Urinary bladder (tissue), 4 donors: ENCODE measurements around the gene PPIB. TPM values are rescaled to one million over a fixed set of nuclear protein-coding genes. Genes with fewer than 3 reads are reported as not detected.

Source experiments
- DNase-seq: peaks from one replicate; pipeline ENCODE4 v3.0.0-alpha.2; 2015; ENCODE audit errors: extremely low spot score
- H3K27ac ChIP-seq: one replicate; pipeline ENCODE4 v1.5.1; 2013; ENCODE audit warnings: low read depth, mild to moderate bottlenecking, moderate library complexity
- H3K36me3 ChIP-seq: one replicate; pipeline ENCODE4 v1.6.1; 2013; ENCODE audit warnings: mild to moderate bottlenecking, moderate library complexity; ENCODE audit not compliant: insufficient read depth
- H3K4me1 ChIP-seq: one replicate; pipeline ENCODE4 v1.6.1; 2013; ENCODE audit warnings: mild to moderate bottlenecking, moderate library complexity; ENCODE audit not compliant: insufficient read depth
- H3K4me3 ChIP-seq: one replicate; pipeline ENCODE4 v1.5.1; 2013; ENCODE audit warnings: low read depth, low read length
- WGBS: extraction: QIAGEN DNeasy Blood & Tissue Kit; methylation state at CpG from one replicate; pipeline ENCODE4 v1.1.7; 2013; 5-methylcytosine and 5-hydroxymethylcytosine counted together
- polyA plus RNA-seq: library from polyadenylated mRNA; stranded (reverse); fragments of 200-250 nt; gene quantifications from one replicate; pipeline ENCODE4 v1.2.3, GENCODE V29; 2013
- total RNA-seq: library from RNA; depleted of rRNA; stranded (reverse); fragments of >200 nt; gene quantifications from one replicate; pipeline ENCODE4 v1.2.3, GENCODE V29; 2014
- donor health status: healthy with polysubstance abuse.
- donor health status: healthy.

Gene PPIB
- total and polyA plus RNA-seq, 2 donors = 309 to 420 TPM

GRCh38 chr15:64152507-64153387, 10.1 kb downstream of the PPIB start:
- peak overlapping the region; percentile 38 for H3K4me3 ChIP-seq

GRCh38 chr15:64151727-64152506, 10.9 kb downstream of the PPIB start, which contains the start of gene SNX22:
Gene SNX22, plus strand, starts transcription at chr15:64151731. Its CDS starts 45 bp downstream, at chr15:64151776.
- H3K4me1 ChIP-seq = no peaks in the 10 kb centered on the region
- H3K36me3 ChIP-seq = peaks cover 8% of the 10 kb centered on the region
- no peak within 1 kb of the TSS for H3K27ac ChIP-seq
- DNase-seq = no peak
- peak within 1 kb of the TSS; percentile 38 for H3K4me3 ChIP-seq
- 1% methylated on average over 83 of the region's 83 CpGs for WGBS

More at GRCh38 chr15:64152507-64153387, 10.1 kb downstream of the PPIB start:
- DNase-seq = no peak
- Histone ChIP-seq H3K4me1 (no peaks in the 10 kb centered on the region), H3K27ac (no peak overlapping the region), H3K36me3 (peaks cover 8% of the 10 kb centered on the region)
- 23% methylated on average over 27 of the region's 27 CpGs for WGBS

GRCh38 chr15:64149893-64150578, 12.8 kb downstream of the PPIB start:
- Histone ChIP-seq H3K36me3 (no peaks in the 10 kb centered on the region), H3K4me1 (no peaks in the 10 kb centered on the region), H3K27ac (no peak overlapping the region), H3K4me3 (no peak overlapping the region)
- WGBS = 66% methylated on average over 9 of the region's 9 CpGs
- no peak for DNase-seq

DNA sequence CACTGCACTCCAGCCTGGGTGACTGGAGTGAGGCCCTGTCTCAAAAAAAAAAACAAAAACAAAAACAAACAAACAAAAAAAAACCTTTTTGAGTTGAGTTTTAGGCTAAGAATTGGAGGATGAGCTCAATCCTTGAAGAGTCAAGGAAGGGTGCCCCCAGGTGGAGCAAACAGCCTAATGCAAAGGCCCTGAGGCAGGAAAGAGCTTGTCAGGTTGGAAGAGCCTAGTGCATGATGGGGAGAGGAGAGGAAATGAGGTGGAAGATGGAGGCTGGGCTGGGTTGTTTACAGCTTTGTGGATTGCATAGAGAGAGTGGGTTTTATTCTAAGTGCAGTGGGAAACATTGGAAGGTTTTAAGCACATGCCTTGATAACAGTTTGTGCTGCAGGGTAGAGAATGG, 13.4 kb downstream of the PPIB start:
- H3K36me3 ChIP-seq = no peaks in the 10 kb centered on the region
- H3K27ac ChIP-seq = no peak overlapping the region
- H3K4me1 ChIP-seq = no peaks in the 10 kb centered on the region
- DNase-seq = no peak
- no peak overlapping the region for H3K4me3 ChIP-seq

GRCh38 chr15:64148581-64148980, 14.2 kb downstream of the PPIB start:
- no peak overlapping the region for H3K27ac ChIP-seq
- no peak for DNase-seq
- H3K36me3 ChIP-seq = no peaks in the 10 kb centered on the region
- no peaks in the 10 kb centered on the region for H3K4me1 ChIP-seq
- no peak overlapping the region for H3K4me3 ChIP-seq
- 87% methylated on average over 3 of the region's 3 CpGs for WGBS

GRCh38 chr15:64148168-64148567, 14.7 kb downstream of the PPIB start:
- H3K27ac ChIP-seq = no peak overlapping the region
- no peak overlapping the region for H3K4me3 ChIP-seq
- H3K4me1 ChIP-seq = no peaks in the 10 kb centered on the region
- 77% methylated on average over 7 of the region's 7 CpGs for WGBS
- no peaks in the 10 kb centered on the region for H3K36me3 ChIP-seq
- DNase-seq = no peak

GRCh38 chr15:64146885-64147681, 15.7 kb downstream of the PPIB start:
- H3K4me3 ChIP-seq = no peak overlapping the region
- WGBS = 68% methylated on average over 26 of the region's 26 CpGs
- H3K4me1 ChIP-seq = no peaks in the 10 kb centered on the region
- DNase-seq = no peak
- no peak overlapping the region for H3K27ac ChIP-seq
- no peaks in the 10 kb centered on the region for H3K36me3 ChIP-seq

DNA sequence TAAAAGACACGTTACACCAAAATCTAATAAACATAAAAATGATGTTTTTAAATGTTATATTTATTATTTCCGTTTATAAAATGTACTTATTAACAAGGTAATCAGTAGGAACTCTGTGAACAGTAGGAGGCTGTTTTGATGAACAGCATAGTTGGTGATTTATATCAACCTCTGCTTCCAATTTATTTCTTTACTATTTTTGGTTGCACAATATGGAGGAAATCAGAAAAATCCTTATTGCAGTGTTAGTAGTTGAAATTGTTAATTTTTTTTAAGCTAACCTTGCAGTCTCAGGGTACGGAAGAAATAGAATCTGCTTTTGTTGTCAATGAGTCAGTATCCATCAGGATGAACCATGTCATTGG, 16.3 kb downstream of the PPIB start:
- no peaks in the 10 kb centered on the region for H3K36me3 ChIP-seq
- H3K4me1 ChIP-seq = no peaks in the 10 kb centered on the region
- no peak for DNase-seq
- H3K4me3 ChIP-seq = no peak overlapping the region
- WGBS = 72% methylated on average over 3 of the region's 3 CpGs
- no peak overlapping the region for H3K27ac ChIP-seq

DNA sequence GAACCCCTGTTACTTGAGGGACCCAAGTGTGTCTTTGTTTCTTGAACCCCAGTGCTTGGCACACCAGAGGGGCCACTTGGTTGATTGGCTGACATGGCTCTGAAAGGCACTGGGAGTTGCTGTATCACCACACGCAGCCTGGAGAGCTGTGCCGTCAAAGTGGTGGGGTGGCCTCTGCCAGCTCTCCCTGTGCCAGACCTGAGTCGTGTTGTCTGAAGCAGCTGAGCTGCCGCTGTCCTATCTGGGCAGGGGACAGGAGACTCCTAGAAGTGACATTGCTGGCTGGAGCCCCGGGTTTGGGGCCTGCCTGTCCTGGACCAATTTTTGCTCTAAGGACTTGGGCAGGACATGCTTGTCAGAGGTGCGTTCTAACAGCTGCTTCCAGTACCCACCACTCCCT, 16.8 kb downstream of the PPIB start:
- Histone ChIP-seq H3K36me3 (no peaks in the 10 kb centered on the region), H3K27ac (no peak overlapping the region), H3K4me3 (no peak overlapping the region), H3K4me1 (no peaks in the 10 kb centered on the region)
- 75% methylated on average over 6 of the region's 6 CpGs for WGBS
- no peak for DNase-seq

DNA sequence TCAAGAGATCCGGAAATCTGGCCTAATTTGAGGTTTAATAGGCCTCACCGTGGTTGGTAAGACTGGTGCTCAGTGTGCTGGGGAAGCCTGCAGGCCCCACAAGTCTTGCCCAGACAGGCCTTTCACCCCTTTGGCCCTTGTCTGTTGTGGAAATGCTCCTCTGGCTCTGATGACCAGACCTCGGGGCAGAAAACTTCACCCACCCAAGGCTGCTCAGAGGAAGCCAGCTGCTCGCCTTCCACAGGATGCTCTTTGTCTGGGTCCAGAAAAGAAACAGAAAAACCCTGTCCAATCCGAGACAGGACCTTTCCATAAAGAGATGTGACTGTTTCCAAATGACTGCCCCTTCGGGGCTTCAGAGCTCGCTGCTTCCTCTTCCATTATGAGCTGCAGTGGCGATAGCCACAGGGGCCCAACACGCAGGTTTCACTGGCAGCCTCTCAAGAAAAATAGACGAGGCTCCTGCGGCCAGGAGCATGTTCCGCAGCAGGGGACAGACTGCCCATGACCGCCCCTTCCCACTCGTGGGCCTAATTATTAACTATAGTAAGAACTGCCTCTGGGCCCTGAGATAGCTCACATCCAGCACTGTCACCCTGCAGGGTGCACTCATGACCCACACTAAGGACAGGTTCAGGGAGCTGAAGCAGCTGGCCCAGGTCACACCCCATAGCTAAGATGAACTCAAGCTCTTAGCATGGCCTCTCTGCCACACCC, 18.1 kb downstream of the PPIB start:
- Histone ChIP-seq H3K36me3 (no peaks in the 10 kb centered on the region), H3K4me3 (no peak overlapping the region), H3K27ac (no peak overlapping the region), H3K4me1 (no peaks in the 10 kb centered on the region)
- 83% methylated on average over 14 of the region's 14 CpGs for WGBS
- no peak for DNase-seq

DNA sequence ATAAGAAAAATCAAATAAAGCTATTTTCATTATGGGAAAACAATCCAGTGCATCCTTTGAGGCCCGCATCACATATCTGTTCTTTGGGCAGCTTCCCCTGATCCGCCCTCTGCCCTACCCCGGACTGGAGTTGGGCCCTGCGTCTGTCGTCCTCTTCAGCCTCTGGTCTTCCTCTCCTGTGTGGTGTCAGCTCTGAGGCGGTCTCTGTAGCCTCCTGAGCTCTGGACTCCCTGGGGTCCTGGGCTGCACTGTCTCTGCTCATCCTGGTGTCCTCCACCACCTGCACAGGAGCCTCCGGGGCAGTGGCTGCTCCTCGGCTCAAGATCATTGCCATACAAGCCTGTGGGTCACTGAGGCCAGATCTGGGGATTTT, 18.6 kb downstream of the PPIB start:
- 88% methylated on average over 8 of the region's 8 CpGs for WGBS
- no peak for DNase-seq
- Histone ChIP-seq H3K27ac (no peak overlapping the region), H3K36me3 (no peaks in the 10 kb centered on the region), H3K4me1 (no peaks in the 10 kb centered on the region), H3K4me3 (no peak overlapping the region)

DNA sequence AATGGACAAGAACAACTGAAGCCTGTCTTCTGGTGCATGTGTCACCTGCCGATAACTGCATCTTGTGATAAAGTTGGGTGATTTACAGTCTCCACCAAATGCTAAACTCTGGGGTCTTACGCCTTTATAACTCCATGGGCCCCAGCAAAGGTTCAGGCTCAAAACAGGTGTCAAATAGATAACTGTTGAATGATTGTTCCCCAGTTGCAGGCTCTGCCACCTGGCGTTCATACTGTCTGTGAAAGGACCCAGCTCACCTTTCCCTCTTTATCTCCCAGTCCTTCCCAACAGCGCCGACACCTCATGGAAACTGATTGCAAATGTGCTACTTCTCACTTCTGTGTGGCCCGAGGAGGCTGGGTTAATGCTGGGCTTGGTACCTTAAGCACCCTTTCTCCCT, 19.5 kb downstream of the PPIB start:
- peaks cover 2% of the 10 kb centered on the region for H3K36me3 ChIP-seq
- H3K4me3 ChIP-seq = no peak overlapping the region
- H3K27ac ChIP-seq = no peak overlapping the region
- no peak for DNase-seq
- 85% methylated on average over 6 of the region's 6 CpGs for WGBS
- H3K4me1 ChIP-seq = no peaks in the 10 kb centered on the region
